H9 (cell line): ENCODE results near the gene DCDC1. TPM values are rescaled to one million over a fixed set of nuclear protein-coding genes. Genes with fewer than 3 reads are reported as not detected.
A peak's percentile ranks its signal among the peaks of the same experiment; 100 is the strongest.

Experiments used
- DNase-seq: peaks from one replicate; pipeline ENCODE4 v3.0.0-alpha.2; 2017
- H2AFZ ChIP-seq: one replicate; pipeline ENCODE4 v1.6.1; 2013; ENCODE audit warnings: mild to moderate bottlenecking, low read length, control low read depth, moderate library complexity
- H2AK5ac ChIP-seq: 2 replicates; pipeline ENCODE4 v1.6.1; 2013; ENCODE audit warnings: low read length, control low read depth, mixed read lengths; ENCODE audit not compliant: insufficient read length
- H2BK120ac ChIP-seq: one replicate; pipeline ENCODE4 v1.6.1; 2013; ENCODE audit warnings: low read depth, mild to moderate bottlenecking, low read length, control low read depth, inconsistent platforms; ENCODE audit not compliant: poor library complexity, severe bottlenecking
- H2BK12ac ChIP-seq: 2 replicates; pipeline ENCODE4 v1.6.1; 2013; ENCODE audit warnings: low read length, control low read depth, mixed read lengths, low read depth; ENCODE audit not compliant: insufficient read length
- H2BK15ac ChIP-seq: 2 replicates; pipeline ENCODE4 v1.6.1; 2013; ENCODE audit warnings: low read depth, low read length, control low read depth
- H2BK20ac ChIP-seq: one replicate; pipeline ENCODE4 v1.6.1; 2013; ENCODE audit warnings: low read depth, mild to moderate bottlenecking, low read length, control low read depth, inconsistent platforms; ENCODE audit not compliant: poor library complexity, severe bottlenecking
- H2BK5ac ChIP-seq: 2 replicates; pipeline ENCODE4 v1.6.1; 2013; ENCODE audit warnings: low read length, control low read depth, mixed read lengths; ENCODE audit not compliant: insufficient read length
- H3K14ac ChIP-seq: 2 replicates; pipeline ENCODE4 v1.6.1; 2013; ENCODE audit warnings: low read length, control low read depth; ENCODE audit not compliant: insufficient read depth
- H3K18ac ChIP-seq: 2 replicates; pipeline ENCODE4 v1.6.1; 2013; ENCODE audit warnings: low read depth, mild to moderate bottlenecking, mixed read lengths, low read length, control low read depth; ENCODE audit not compliant: insufficient read length
- H3K23ac ChIP-seq: 2 replicates; pipeline ENCODE4 v1.6.1; 2013; ENCODE audit warnings: low read length, control low read depth, mixed read lengths, low read depth; ENCODE audit not compliant: insufficient read length
- H3K23me2 ChIP-seq: 2 replicates; pipeline ENCODE4 v1.6.1; 2013; ENCODE audit warnings: low read depth, mild to moderate bottlenecking, mixed read lengths, low read length, control low read depth; ENCODE audit not compliant: insufficient read length, poor library complexity, severe bottlenecking
- H3K27ac ChIP-seq: 2 replicates; pipeline ENCODE4 v1.5.1; 2013; ENCODE audit warnings: low read length, control low read depth, mixed read lengths, low read depth; ENCODE audit not compliant: insufficient read length
- H3K27me3 ChIP-seq: 2 replicates; pipeline ENCODE4 v1.6.1; 2013; ENCODE audit warnings: low read length, control low read depth, inconsistent platforms; ENCODE audit not compliant: insufficient read depth
- H3K4ac ChIP-seq: 2 replicates; pipeline ENCODE4 v1.6.1; 2013; ENCODE audit warnings: low read depth, mild to moderate bottlenecking, control low read depth, inconsistent platforms, low read length, moderate library complexity
- H3K4me1 ChIP-seq: 2 replicates; pipeline ENCODE4 v1.6.1; 2013; ENCODE audit warnings: low read length, control low read depth, inconsistent platforms; ENCODE audit not compliant: insufficient read depth
- H3K4me2 ChIP-seq: 2 replicates; pipeline ENCODE4 v1.6.1; 2013; ENCODE audit warnings: low read length, control low read depth, mixed read lengths; ENCODE audit not compliant: insufficient read length, insufficient read depth
- H3K56ac ChIP-seq: 2 replicates; pipeline ENCODE4 v1.6.1; 2013; ENCODE audit warnings: low read depth, mild to moderate bottlenecking, mixed read lengths, low read length, control low read depth; ENCODE audit not compliant: insufficient read length
- H3K79me1 ChIP-seq: 2 replicates; pipeline ENCODE4 v1.6.1; 2013; ENCODE audit warnings: low read depth, mild to moderate bottlenecking, moderate library complexity, low read length, control low read depth, inconsistent platforms; ENCODE audit not compliant: insufficient read depth, poor library complexity, severe bottlenecking
- H3K79me2 ChIP-seq: 2 replicates; pipeline ENCODE4 v1.6.1; 2013; ENCODE audit warnings: low read length, control low read depth, inconsistent platforms; ENCODE audit not compliant: insufficient read depth
- H3K9ac ChIP-seq: 2 replicates; pipeline ENCODE4 v1.6.1; 2013; ENCODE audit warnings: low read length, control low read depth, mixed read lengths; ENCODE audit not compliant: insufficient read length; ENCODE audit errors: extremely low read depth
- H3K9me3 ChIP-seq: one replicate; pipeline ENCODE4 v1.6.1; 2013; ENCODE audit warnings: low read depth, low read length, inconsistent platforms; ENCODE audit not compliant: control insufficient read depth
- H3T11ph ChIP-seq: one replicate; pipeline ENCODE4 v1.6.1; 2013; ENCODE audit warnings: mild to moderate bottlenecking, low read length, control low read depth, inconsistent platforms
- H4K20me1 ChIP-seq: one replicate; pipeline ENCODE4 v1.6.1; 2013; ENCODE audit not compliant: control insufficient read depth, insufficient read length, insufficient read depth
- H4K5ac ChIP-seq: 2 replicates; pipeline ENCODE4 v1.6.1; 2013; ENCODE audit warnings: low read depth, mild to moderate bottlenecking, mixed read lengths, low read length, control low read depth; ENCODE audit not compliant: insufficient read length
- H4K8ac ChIP-seq: replicated peaks from 2 replicates; pipeline ENCODE4 v1.6.1; 2013; ENCODE audit warnings: low read length, control low read depth, mixed read lengths, low read depth; ENCODE audit not compliant: insufficient read length
- H4K91ac ChIP-seq: 2 replicates; pipeline ENCODE4 v1.6.1; 2013; ENCODE audit warnings: low read depth, mild to moderate bottlenecking, moderate library complexity, mixed read lengths, low read length, control low read depth; ENCODE audit not compliant: insufficient read length
- H3K27ac Mint-ChIP-seq, 3 experiments: 2 replicates in 2 of 3; 3 replicates in 1 of 3; pipeline ENCODE4 v1.8.0; 2020 to 2021; ENCODE audit warnings: mixed read lengths in 3 of 3, mild to moderate bottlenecking in 1 of 3, moderate library complexity in 1 of 3
- H3K27me3 Mint-ChIP-seq: 2 replicates; pipeline ENCODE4 v1.8.0; 2021; ENCODE audit warnings: low read depth, mild to moderate bottlenecking, moderate library complexity, mixed read lengths
- H3K36me3 Mint-ChIP-seq, 3 experiments: 2 replicates in 2 of 3; 3 replicates in 1 of 3; pipeline ENCODE4 v1.8.0; 2020 to 2021; ENCODE audit warnings: low read depth in 3 of 3, mixed read lengths in 3 of 3; ENCODE audit not compliant: insufficient read depth in 1 of 3
- H3K4me1 Mint-ChIP-seq, 2 experiments: 2 replicates each; pipeline ENCODE4 v1.8.0; 2020; ENCODE audit warnings: mixed read lengths in 2 of 2
- H3K4me3 Mint-ChIP-seq, 2 experiments: 2 replicates in 1 of 2; 3 replicates in 1 of 2; pipeline ENCODE4 v1.8.0; 2020 to 2021; ENCODE audit warnings: mild to moderate bottlenecking in 2 of 2, mixed read lengths in 2 of 2, moderate library complexity in 1 of 2
- H3K9me3 Mint-ChIP-seq, 2 experiments: 2 replicates in 1 of 2; 3 replicates in 1 of 2; pipeline ENCODE4 v1.8.0; 2020; ENCODE audit warnings: mild to moderate bottlenecking in 2 of 2, mixed read lengths in 2 of 2, moderate library complexity in 1 of 2
- total RNA-seq: library from RNA; stranded (reverse); gene quantifications from 2 replicates; pipeline ENCODE4 v1.2.1, GENCODE V29; 2021
- TF ChIP-seq, protein P1 (sequence below): fragments of 200-600 bp; sonication (generic); conservative IDR thresholded peaks from 3 replicates; pipeline ENCODE4 v1.8.0; 2021; ENCODE audit warnings: antibody characterized with exemption, mild to moderate bottlenecking

The DCDC1 gene
- total RNA-seq, 1 experiment from 2014 or later = 0.09 TPM

- Histone ChIP-seq H4K91ac (no peak overlapping the region), H3K4ac (no peak overlapping the region), H2BK12ac (no peak overlapping the region), H3K27me3 (no peaks in the 10 kb centered on the region), H2AK5ac (no peak overlapping the region), H4K8ac (no peak overlapping the region), H2AFZ (no peak overlapping the region), H3K18ac (no peak overlapping the region), H2BK120ac (no peak overlapping the region), H3K79me1 (no peaks in the 10 kb centered on the region), H3K27ac (no peak overlapping the region), H3K56ac (no peak overlapping the region), H3K9me3 (no peaks in the 10 kb centered on the region), H3K4me1 (no peaks in the 10 kb centered on the region; the same call in 1 of the 2 replicates), H4K5ac (no peak overlapping the region), H4K20me1 (no peaks in the 10 kb centered on the region), H3T11ph (no peak overlapping the region), H2BK20ac (no peak overlapping the region), H3K79me2 (no peaks in the 10 kb centered on the region), H3K23ac (no peak overlapping the region), H3K14ac (no peak overlapping the region), H3K9ac (no peak overlapping the region), H3K4me2 (no peak overlapping the region), H2BK5ac (no peak overlapping the region), H3K23me2 (no peaks in the 10 kb centered on the region), H2BK15ac (no peak overlapping the region)
- TF ChIP-seq, protein P1, sequence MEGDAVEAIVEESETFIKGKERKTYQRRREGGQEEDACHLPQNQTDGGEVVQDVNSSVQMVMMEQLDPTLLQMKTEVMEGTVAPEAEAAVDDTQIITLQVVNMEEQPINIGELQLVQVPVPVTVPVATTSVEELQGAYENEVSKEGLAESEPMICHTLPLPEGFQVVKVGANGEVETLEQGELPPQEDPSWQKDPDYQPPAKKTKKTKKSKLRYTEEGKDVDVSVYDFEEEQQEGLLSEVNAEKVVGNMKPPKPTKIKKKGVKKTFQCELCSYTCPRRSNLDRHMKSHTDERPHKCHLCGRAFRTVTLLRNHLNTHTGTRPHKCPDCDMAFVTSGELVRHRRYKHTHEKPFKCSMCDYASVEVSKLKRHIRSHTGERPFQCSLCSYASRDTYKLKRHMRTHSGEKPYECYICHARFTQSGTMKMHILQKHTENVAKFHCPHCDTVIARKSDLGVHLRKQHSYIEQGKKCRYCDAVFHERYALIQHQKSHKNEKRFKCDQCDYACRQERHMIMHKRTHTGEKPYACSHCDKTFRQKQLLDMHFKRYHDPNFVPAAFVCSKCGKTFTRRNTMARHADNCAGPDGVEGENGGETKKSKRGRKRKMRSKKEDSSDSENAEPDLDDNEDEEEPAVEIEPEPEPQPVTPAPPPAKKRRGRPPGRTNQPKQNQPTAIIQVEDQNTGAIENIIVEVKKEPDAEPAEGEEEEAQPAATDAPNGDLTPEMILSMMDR = peak; percentile 65
- no peak overlapping the region for H3K4me3 Mint-ChIP-seq
- H3K36me3 Mint-ChIP-seq = no peaks in the 10 kb centered on the region
- no peak for DNase-seq
- no peak overlapping the region for H3K27ac Mint-ChIP-seq
- no peaks in the 10 kb centered on the region for H3K9me3 Mint-ChIP-seq
- H3K27me3 Mint-ChIP-seq = no peaks in the 10 kb centered on the region
- H3K4me1 Mint-ChIP-seq = peaks cover 16 to 20% of the 10 kb centered on the region in 2 experiments
Observed at GRCh38 chr11:31233425-31233824, 136.1 kb downstream of the DCDC1 start.
